Colon (tissue), 2 donors: ENCODE data around the gene CEBPA.

Source experiments
- FAIRE-seq: peaks from 2 replicates; lab custom pipeline; 2012; peaks lifted over from hg19 to GRCh38; lab: Jason Lieb, UNC
- donor health status: control.
- donor health status: control.

CEBPA gene

GRCh38 chr19:33302175-33302973, at the start of gene CEBPA:
Gene CEBPA, minus strand, starts transcription at chr19:33302534. Its CDS starts 120 bp downstream, at chr19:33302414.
- FAIRE-seq, result no peak

- FAIRE-seq, result no peak
These were observed 48.4 kb upstream of the CEBPA start for GRCh38 chr19:33350538-33351309.

GRCh38 chr19:33349319-33350289, 47.3 kb upstream of the CEBPA start:
- FAIRE-seq, result no peak

- FAIRE-seq, result no peak
These were observed 46.1 kb upstream of the CEBPA start for GRCh38 chr19:33348301-33349010.

- FAIRE-seq, result no peak
These were observed 45.0 kb upstream of the CEBPA start for GRCh38 chr19:33347300-33347699.

GRCh38 chr19:33346665-33347064, 44.3 kb upstream of the CEBPA start:
- no peak for FAIRE-seq

- no peak for FAIRE-seq
These were observed 42.8 kb upstream of the CEBPA start for GRCh38 chr19:33345163-33345562.

GRCh38 chr19:33344573-33344925, 42.2 kb upstream of the CEBPA start:
- FAIRE-seq, result no peak

- FAIRE-seq, result no peak
These were observed 41.7 kb upstream of the CEBPA start for GRCh38 chr19:33343859-33344572.

- FAIRE-seq, result no peak
These were observed 41.0 kb upstream of the CEBPA start for GRCh38 chr19:33343301-33343700.

GRCh38 chr19:33340991-33341390, 38.7 kb upstream of the CEBPA start:
- FAIRE-seq, result no peak

GRCh38 chr19:33339016-33339984, 37.0 kb upstream of the CEBPA start:
- FAIRE-seq, result no peak

- FAIRE-seq, result no peak
These were observed 33.1 kb upstream of the CEBPA start for GRCh38 chr19:33335446-33335845.

GRCh38 chr19:33334271-33334670, 31.9 kb upstream of the CEBPA start:
- peak; percentile 45 for FAIRE-seq

- FAIRE-seq, result no peak
These were observed 31.3 kb upstream of the CEBPA start for GRCh38 chr19:33333642-33334041.

GRCh38 chr19:33333151-33333550, 30.8 kb upstream of the CEBPA start:
- no peak for FAIRE-seq

- no peak for FAIRE-seq
These were observed 29.9 kb upstream of the CEBPA start for GRCh38 chr19:33332248-33332647.

GRCh38 chr19:33329736-33330135, 27.4 kb upstream of the CEBPA start:
- no peak for FAIRE-seq

GRCh38 chr19:33329060-33329459, 26.7 kb upstream of the CEBPA start:
- FAIRE-seq, result no peak

GRCh38 chr19:33325920-33326319, 23.6 kb upstream of the CEBPA start:
- no peak for FAIRE-seq
